NCI-H2227 (cell line): ENCODE measurements around the gene MEF2D.

ENCODE experiments used
- DNase-seq: peaks from one replicate; lab custom pipeline; 2025; ENCODE audit not compliant: unreplicated experiment; lab: John Stamatoyannopoulos, UW

The MEF2D gene

GRCh38 chr1:156500543-156500792, at the start of gene MEF2D:
TSS of gene MEF2D (minus strand) at chr1:156500775. CDS start at chr1:156483292, 17,483 bp downstream.
- no peak for DNase-seq

GRCh38 chr1:156550346-156550745, 49.8 kb upstream of the MEF2D start:
- DNase-seq = no peak

GRCh38 chr1:156549831-156550230, 49.3 kb upstream of the MEF2D start:
- no peak for DNase-seq

- no peak for DNase-seq
Measured at GRCh38 chr1:156549390-156549789, 48.8 kb upstream of the MEF2D start.

- no peak for DNase-seq
Measured at GRCh38 chr1:156547982-156548381, 47.4 kb upstream of the MEF2D start.

GRCh38 chr1:156547434-156547833, 46.9 kb upstream of the MEF2D start:
- DNase-seq = no peak

DNA sequence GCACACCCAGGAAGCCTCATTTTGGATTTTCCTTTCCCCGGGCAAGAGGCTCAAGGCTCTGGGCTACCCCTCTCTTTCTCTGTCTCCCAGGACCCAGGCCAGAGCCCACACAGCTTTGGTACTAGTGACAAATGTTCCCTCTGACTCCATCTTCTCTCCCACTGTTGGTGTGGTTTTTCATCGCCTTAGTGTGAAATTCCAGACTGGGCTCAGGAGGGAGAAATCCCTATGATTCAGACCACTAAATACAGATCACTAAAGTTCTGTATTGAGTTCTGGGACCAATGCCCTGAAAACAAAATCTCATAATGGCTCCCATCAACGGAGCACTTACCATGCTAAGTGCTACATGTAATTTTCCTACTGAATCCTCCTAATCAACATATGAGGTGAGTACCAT, 45.7 kb upstream of the MEF2D start:
- DNase-seq = no peak

DNA sequence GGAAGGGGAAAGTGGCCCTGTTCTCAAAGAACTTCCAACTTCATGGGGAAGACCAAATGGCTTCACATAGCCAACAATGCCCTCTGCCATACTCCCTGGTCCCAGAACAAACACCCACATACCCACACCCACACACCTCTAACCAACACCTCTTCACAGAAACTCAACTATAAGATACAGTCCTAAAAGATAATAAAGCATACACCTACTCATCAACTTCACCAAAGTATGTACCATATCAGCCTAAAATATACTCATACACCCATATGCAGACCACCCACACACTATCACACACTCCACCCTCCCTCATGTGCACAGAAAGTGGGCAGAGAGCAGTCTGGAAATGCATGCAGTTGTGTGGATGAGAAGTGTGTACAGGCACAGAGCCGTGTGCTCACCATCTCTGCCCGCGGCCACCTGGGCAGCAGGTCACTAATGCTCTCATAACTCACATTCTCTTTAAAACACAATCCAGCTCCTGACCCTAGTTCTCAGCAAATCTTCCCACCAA, 44.1 kb upstream of the MEF2D start:
- DNase-seq = no peak

- no peak for DNase-seq
Measured at GRCh38 chr1:156543066-156543465, 42.5 kb upstream of the MEF2D start.

GRCh38 chr1:156540955-156541354, 40.4 kb upstream of the MEF2D start:
- no peak for DNase-seq

GRCh38 chr1:156539818-156540355, 39.3 kb upstream of the MEF2D start:
- DNase-seq = no peak

GRCh38 chr1:156538711-156539440, 38.3 kb upstream of the MEF2D start:
- no peak for DNase-seq

GRCh38 chr1:156537027-156537426, 36.5 kb upstream of the MEF2D start:
- no peak for DNase-seq

- no peak for DNase-seq
Measured at GRCh38 chr1:156534424-156535060, 34.0 kb upstream of the MEF2D start.

GRCh38 chr1:156533568-156534220, 33.1 kb upstream of the MEF2D start:
- DNase-seq = no peak

DNA sequence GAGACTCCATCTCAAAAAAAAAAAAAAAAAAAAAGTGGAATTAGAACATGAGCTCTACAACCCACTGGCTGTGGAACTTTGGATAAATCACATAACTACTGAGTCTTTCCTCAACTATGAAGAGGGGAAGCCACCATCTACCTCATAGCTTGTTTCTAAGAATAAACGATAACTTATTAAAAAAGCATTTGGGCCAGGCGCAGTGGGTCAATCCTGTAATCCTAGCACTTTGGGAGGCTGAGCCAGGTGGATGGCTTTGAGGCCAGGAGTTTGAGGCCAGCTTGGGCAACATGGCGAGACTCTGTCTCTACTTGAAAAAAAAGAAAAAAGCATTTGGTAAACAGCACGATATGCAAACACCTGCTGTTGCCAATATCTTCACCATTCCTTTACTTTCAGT, 31.8 kb upstream of the MEF2D start:
- no peak for DNase-seq

- DNase-seq = no peak
Measured at GRCh38 chr1:156530006-156530405, 29.4 kb upstream of the MEF2D start.

DNA sequence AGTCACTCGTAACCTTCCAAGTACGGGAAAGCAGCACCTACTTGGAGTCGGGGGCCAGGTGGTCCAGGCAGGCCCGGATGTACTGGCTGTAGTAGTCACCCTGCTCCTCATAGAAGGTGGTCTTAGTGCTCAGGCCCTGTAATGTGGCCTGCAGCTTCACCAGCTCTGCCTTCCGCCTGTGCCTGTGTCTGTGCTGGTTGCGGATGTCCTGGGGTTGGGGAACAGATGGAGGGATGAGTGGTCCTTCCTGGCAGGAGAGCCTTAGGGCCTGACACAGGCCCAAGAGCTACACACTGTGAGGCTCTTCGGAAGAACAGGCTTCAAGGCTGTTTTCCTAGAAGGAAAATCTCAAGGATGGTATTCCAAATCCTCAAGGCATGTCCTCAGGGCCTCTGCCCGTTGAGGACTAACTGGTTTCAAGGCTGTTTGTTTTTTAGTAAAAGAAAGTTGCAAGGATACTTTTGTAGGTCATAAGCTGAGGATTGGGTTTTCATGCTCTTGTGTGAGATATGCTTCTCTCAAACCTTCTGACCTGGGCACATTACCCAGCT, 28.4 kb upstream of the MEF2D start:
- no peak for DNase-seq

DNA sequence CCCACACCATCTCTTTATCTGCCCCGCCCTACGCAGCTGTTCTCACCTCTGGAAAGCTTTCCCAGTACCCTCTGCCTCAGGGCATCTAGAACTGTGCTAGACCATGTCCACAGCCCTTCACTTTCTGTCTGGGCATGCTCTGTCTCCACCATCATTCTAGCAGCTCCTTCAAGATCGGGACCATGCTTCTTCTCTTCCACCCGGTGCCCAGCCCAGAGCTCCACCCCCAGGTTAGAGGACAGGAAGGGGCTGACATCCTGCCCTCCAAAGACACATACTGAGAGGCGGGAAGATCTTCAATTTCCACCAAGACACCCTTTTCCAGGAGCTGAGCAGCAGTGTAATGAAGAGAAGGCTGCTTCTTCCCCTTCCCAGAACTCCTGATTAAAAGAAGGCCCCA, 27.7 kb upstream of the MEF2D start:
- DNase-seq = no peak

DNA sequence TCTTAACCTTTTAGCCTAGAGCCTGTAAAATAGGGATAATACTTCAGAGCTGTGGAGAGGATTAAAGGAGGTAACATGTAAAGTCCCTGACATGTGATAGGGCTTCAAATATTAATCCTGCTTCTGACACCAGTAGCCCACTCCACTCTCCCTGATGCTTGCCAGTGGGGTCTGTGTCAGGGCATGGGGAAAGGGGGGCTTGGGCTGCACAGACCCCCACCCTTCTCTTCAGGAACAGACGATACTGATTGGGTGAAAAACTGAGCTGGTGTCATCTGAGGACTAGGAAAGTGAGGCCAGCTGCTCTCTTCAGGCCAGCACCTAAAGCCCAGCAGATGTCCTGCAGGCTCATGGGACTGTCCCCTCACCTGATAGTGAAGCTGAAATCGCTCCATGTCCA, 27.0 kb upstream of the MEF2D start:
- no peak for DNase-seq

- no peak for DNase-seq
Measured at GRCh38 chr1:156525856-156526489, 25.4 kb upstream of the MEF2D start.
